NCI-H187 (cell line): Measurements from ENCODE around the gene RGMA.
"Not testable (repeated sequence)": the region's sequence is repeated elsewhere in the genome, so short reads cannot be mapped to it uniquely, and the experiment has no call there.

Experiments
- DNase-seq, 2 experiments: peaks; one replicate each; lab custom pipeline; 2025; lab: John Stamatoyannopoulos, UW

The RGMA gene

GRCh38 chr15:93048426-93048721, 40.6 kb downstream of the RGMA start:
- no peak for DNase-seq

DNA sequence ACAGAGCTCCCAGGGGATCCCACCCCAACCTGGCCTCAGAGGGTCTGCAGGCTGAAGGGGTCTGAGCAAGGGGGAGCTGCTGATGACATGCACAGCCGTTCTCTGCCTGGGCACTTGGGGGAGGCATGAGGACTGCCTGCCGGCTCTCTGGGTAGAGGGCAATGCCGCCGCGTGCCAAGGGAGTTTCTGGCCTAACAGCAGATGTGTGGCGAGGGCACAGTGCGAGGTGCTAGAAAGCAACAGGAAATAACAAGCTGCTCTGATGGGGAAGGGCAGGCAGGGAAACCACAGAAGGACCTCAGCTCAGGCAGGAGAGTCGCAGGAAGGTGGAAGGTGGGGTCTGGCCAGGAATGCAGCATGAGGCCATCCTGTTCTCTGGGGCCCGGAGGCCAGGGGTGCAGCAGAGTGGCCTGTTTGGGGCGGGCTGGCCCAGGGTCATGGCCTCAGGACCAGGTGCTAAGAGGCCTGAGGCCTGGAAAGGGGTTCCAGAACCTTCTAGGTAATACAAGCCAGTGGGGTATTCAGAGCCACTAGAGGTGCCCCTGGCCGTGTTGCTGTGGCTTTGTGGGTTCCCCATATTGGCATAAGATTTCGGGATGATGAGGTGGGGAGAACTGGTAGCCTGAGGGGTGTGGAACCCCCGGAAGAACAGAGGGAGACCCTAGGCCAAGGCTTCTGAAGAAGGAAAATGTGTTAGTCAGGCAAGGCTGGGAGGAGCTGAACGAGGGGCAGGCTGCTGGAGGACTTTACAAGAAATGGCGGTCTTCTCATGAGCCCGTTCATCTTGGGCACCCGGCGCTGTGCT, 41.2 kb downstream of the RGMA start:
- no peak for DNase-seq

DNA sequence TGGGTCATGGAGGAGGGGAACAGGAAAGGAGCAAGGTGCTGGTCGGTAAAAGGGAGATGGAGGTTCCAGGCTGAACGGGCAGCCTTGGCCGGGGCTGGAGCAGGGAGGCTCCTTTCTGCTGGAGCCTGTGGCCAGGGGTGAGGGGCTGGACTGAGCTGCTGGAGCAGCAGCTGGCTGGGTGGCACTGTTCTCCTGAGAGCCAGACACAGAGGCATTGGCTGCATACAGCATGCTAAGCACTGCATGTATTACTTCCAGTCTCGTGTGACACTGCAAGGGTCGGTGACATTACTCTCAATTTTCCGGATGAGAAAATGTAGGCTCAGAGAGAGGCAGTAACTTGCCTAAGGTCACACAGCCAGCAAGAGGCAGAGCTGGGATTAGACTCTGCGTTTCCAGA, 42.3 kb downstream of the RGMA start:
- DNase-seq, result no peak

GRCh38 chr15:93046120-93046519, 42.9 kb downstream of the RGMA start:
- DNase-seq, result no peak

- DNase-seq, result no peak
Measured at GRCh38 chr15:93045191-93045785, 43.7 kb downstream of the RGMA start.

GRCh38 chr15:93044301-93045190, 44.5 kb downstream of the RGMA start:
- DNase-seq, result no peak

DNA sequence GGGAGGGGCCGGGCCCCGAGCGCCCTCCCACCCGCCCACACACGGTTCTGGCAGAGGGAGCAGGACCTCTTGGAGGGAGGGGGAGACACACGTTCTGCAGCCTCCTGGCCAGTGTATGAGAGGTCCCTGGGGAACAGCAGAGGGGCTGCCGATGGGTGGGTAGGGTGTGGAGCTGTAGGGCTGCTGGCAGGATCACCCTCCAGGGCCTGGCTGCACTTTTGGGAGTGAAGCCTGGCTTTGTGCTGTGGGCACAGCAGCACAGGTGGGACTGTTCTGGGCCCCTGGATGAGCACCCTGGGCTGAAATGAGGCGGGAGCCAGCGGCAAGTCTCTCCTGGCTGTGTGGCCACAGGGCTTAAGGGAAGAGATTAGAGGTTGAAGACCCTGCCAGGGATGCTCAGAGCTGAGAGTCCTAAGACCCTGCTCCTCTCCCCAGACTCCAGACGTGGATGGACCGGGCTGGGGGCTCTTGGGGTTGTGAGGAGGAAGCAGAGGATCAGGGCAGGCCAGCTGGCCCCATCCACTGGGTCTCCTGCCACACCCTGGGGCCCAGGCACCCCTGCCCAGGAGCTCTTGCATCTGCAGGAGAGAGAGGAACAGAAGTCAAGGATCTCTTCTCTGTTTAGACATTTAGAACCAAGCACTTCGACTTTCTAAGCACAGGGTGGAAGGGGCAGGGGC, 45.2 kb downstream of the RGMA start:
- DNase-seq, result no peak

GRCh38 chr15:93042691-93043378, 46.2 kb downstream of the RGMA start:
- no peak for DNase-seq

DNA sequence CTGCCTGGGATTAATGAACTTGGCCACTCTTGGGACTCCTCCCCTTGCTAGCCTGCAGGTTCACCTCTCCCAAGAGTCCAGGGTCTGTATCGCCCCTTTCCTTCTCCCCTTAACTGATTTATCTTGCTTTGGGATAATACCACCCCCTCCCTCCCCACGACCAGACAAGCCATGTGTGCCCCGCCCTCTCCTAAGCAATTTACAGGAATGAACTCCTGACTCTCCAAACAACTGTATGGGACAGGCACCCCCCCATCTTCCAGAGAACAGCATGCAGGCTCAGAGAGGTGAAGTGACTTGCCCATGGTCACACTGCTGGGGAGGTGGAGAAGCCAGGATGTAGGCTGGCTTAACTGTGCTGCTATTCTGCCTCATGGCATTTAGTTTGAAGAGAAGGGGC, 46.8 kb downstream of the RGMA start:
- no peak for DNase-seq

DNA sequence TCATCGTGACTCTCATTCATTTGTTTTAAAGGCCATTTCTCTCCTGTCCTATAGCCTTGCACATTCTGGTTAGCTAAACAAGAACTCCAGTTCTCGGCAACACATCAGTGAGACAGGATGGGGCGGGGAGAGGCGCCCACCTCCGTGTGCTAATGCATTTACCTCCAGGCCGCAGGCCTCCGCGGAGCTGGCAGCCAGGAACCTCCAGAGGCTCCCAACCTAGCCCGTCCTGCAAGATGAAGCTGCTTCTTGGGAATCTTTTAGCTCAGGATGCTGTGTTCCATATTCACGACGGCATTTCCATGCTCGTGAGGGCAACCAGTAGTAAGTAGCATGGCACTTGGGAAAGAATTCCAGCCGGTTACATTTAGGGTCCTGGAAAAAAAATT, 47.9 kb downstream of the RGMA start:
- DNase-seq, result no peak

DNA sequence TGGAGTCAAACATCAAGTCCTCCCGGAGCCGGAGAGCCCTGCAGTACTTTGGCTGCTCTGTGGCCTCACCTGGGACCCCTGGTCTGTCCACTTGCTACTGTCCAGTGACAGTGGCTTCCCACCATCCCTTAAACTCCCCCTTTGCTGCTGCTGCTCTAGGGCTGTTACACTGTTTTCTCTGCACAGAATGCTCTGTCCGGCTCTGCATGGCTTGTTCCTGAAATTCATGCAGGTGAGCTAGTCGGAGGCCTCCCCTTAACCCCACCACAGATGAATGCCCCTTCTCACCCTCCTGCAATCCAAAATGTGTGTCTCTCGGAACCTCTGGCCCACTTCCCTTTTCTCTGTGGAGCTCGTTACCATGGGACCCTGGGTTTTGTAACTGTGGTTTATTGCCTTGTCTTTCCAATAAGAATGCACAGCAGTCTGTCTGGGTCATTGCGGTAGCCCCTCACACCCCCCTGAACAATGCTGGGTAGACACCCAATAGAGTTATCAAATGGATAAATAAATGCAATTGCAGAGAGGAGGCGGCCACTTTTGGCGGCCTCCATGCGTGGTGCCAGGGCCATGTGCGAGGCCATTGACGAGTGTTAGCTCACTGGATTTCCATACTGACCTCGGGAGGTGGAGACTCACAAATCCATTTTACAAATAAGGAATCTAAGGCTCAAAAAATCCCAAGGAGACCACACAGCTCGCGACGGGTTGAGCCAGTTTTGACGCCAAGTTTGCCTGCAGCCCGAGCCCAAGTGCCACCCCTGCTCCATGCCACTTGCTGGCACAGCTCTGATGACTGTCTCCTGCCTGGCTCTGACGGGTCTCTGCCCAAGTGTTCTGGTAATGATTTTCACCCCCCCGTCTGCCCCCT, 48.5 kb downstream of the RGMA start:
- DNase-seq, result no peak

DNA sequence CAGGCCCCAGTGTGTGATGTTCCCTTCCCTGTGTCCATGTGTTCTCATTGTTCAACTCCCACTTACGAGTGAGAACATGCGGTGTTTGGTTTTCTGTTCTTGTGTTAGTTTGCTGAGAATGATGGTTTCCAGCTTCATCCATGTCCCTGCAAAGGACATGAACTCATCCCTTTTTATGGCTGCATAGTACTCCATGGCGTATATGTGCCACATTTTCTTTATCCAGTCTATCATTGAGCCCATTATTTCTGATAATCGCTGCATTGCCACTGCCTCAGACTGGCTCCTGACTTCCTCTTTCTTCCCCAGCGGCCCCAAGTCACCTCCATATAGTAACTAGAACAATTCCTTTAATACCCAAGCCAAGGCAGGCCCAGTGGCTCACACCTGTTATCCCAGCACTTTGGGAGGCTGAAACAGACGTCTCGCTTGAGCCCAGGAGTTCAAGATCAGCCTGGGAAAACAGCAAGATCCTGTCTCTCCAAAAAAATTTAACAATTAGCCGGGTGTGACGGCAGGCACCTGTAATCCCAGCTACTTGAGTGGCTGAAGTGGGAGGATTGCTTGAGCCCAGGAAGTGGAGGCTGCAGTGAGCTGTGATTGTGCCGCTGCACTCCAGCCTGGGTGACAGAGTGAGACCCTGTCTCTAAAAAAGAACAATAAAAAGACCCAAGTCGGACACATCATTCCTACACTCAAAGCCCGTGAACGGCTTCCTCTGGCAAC, 49.3 kb downstream of the RGMA start:
- not testable (repeated sequence) for DNase-seq

DNA sequence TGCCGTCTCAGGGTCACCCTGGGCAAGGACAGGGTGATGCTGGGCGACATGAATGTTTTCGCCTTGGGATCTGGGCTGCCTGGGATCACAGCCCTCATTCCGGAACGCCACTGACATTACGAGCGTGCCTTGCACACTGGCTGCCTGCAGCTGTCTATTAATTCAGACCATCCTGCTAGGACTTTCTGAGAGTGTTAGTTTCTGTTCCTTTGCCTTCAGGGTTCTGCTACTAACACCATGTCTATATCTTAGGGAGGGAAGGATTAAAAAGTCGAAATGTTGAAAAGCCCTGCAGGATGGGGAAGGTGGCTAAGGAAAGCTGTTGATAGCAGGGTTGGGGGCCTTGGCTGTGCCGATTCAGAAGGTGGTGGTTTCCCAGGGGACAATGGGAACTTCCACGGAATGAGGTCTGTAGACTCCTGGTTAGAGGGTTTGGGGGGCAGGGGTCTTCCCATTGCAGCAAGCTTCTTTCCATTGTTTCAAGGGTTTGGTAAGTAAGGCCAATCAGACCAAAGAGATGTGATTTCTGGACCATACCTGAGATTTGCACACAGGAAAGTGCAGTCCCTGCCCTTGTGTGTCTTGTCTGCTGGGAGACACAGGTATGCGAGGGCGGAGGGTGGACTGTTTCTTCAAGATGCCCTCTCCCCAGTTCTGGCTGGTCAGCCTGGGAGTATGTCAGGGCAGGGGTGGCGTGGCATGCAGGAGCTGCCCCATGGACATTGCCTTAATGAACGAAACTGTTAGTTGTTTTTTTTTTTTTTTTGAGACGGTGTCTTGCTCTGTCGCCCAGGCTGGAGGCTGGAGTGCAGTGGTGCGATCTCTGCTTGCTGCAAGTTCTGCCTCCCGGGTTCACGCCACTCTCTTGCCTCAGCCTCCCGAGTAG, 50.9 kb downstream of the RGMA start:
- no peak for DNase-seq

DNA sequence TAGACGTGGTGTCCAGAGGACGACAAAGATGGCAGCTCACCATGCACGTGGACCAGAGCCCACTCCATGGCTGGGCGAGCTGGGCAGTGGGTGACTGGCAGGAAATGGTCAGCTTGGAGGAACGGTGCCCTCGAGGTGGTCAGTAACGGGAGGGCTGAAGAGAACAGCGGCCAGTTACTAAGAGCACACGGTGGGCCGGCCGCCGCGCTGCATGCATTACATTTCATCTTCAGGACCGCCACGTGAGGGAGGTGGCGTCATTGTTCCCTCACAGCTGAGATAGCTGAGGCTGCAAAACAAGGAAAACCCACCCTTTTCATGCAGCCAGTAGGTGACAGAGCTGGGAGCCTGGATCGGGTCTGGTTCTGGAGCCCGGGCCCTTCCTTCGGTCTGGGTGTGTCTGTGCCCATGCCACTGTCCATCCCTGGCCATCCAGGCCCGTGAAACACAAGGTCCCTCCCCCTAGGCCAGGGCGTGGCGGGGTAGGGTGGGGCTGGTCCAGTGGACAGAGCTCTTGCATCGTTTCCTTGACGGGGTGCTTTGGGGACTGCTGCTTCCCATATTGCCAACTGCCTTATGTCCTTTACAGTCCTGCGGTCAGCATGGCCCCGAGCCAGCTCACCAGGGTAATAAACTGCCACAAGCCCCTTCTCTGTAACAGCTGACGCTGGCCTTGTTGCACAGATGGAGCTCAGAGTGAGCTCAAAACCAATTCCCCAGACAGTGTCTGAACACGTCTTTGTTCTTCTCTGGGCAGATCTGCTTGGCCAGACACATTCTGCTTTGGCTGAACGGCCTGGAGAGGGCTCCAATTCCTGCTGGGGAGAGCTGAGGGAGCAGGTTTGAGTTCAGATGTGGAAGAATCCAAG, 51.8 kb downstream of the RGMA start:
- no peak for DNase-seq

GRCh38 chr15:93035953-93036810, 52.8 kb downstream of the RGMA start:
- DNase-seq, result no peak

DNA sequence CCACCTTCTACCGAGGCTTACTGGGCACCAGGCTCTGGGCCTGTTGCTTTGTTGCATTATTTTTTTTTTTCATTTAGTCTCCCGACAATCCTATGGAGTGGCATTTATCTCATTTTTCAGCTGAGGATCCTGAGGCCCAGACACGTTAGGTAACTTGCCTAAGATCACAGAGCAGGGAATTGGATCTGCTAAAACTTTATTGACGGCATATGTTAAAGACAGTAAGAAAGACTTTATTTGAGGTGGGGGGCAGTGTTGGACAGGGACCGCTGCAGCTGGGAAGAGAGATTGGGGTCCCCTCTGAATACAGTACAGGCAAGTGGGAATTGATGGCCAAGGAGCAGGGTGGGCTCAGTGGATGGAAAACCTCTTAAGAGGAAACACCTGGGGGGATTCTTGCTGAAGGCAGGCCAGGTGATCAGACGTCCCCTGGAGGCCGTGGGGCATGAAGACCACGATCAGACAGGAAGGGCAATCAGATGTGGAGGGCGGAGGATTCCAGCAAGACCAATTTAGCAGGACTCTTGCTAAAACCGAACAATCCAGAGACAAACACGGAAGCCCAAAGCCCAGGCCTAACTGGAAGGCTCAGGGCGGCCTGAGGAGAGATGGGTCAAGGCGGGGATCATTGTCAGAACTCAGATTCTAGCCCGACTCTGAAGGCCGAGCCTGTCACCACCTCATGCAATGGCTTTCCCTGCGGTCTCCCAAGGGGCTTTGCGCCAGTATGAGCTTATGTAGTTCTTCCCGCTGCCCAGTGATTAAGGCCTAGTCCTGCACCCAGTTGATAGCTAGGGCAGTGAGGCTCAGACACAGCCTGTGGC, 53.7 kb downstream of the RGMA start:
- DNase-seq, result no peak
